H1 (cell line): ENCODE measurements around the gene CAMK2A. TPM values are rescaled to one million over a fixed set of nuclear protein-coding genes. Genes with fewer than 3 reads are reported as not detected.
A peak's percentile ranks its signal among the peaks of the same experiment; 100 is the strongest.

ENCODE experiments used
- CTCF ChIA-PET: fragments of 300-600 bp; sonication (Branson Sonifier 250); formaldehyde crosslinking; loops from one replicate; lab custom pipeline; 2021; ENCODE audit not compliant: partially characterized antibody; lab: Charles Lee
- POLR2A ChIA-PET: fragments of 300-600 bp; sonication (Branson Sonifier 250); formaldehyde crosslinking; loops from one replicate; lab custom pipeline; 2021; ENCODE audit warnings: inconsistent platforms; ENCODE audit not compliant: partially characterized antibody; lab: Charles Lee
- DNase-seq, 2 experiments: peaks; one replicate each; pipeline versions ENCODE4 v3.0.0 to v3.0.0-alpha.2; 2010 to 2022; ENCODE audit warnings: low spot score in 2 of 2, low read depth in 1 of 2, mixed read lengths in 1 of 2
- FAIRE-seq: peaks from 2 replicates; lab custom pipeline; 2011; peaks lifted over from hg19 to GRCh38; lab: Jason Lieb, UNC
- H2AFZ ChIP-seq: 2 replicates; pipeline ENCODE4 v1.8.1; 2012; ENCODE audit warnings: low read length, inconsistent platforms
- H2AK5ac ChIP-seq: 2 replicates; pipeline ENCODE4 v1.6.1; 2013; ENCODE audit warnings: low read depth, low read length
- H2BK120ac ChIP-seq: replicated peaks from 2 replicates; pipeline ENCODE3; 2013; ENCODE audit warnings: low read depth, low read length, inconsistent platforms
- H2BK12ac ChIP-seq: 2 replicates; pipeline ENCODE4 v1.6.1; 2013; ENCODE audit warnings: low read depth, low read length
- H2BK15ac ChIP-seq: 2 replicates; pipeline ENCODE4 v1.6.1; 2013; ENCODE audit warnings: low read length
- H2BK20ac ChIP-seq: 2 replicates; pipeline ENCODE4 v1.6.1; 2013; ENCODE audit warnings: low read length
- H2BK5ac ChIP-seq: 2 replicates; pipeline ENCODE4 v1.6.1; 2013; ENCODE audit warnings: low read depth, low read length
- H3K14ac ChIP-seq: 2 replicates; pipeline ENCODE4 v1.6.1; 2013; ENCODE audit warnings: inconsistent platforms; ENCODE audit not compliant: insufficient read length
- H3K18ac ChIP-seq: 2 replicates; pipeline ENCODE4 v1.6.1; 2013; ENCODE audit warnings: low read length; ENCODE audit errors: extremely low read depth
- H3K23ac ChIP-seq: 2 replicates; pipeline ENCODE4 v1.6.1; 2013; ENCODE audit warnings: inconsistent platforms; ENCODE audit not compliant: insufficient read length
- H3K23me2 ChIP-seq: 2 replicates; pipeline ENCODE4 v1.6.1; 2013; ENCODE audit warnings: low read depth, low read length
- H3K27ac ChIP-seq: 2 replicates; pipeline ENCODE4 v1.6.1; 2011; ENCODE audit warnings: low read depth, low read length, inconsistent platforms
- H3K27me3 ChIP-seq, 4 experiments: replicated peaks in 1 of 4; 1 replicate in 1 of 4; 2 replicates in 3 of 4; pipeline versions ENCODE4 v1.6.1 to v1.8.1; 2011 to 2013; ENCODE audit warnings: low read length in 3 of 4, mild to moderate bottlenecking in 3 of 4, inconsistent platforms in 2 of 4, mixed read lengths in 2 of 4, moderate library complexity in 1 of 4; ENCODE audit not compliant: control insufficient read depth in 3 of 4, insufficient read depth in 3 of 4; ENCODE audit errors: extremely low read depth in 1 of 4
- H3K36me3 ChIP-seq, 4 experiments: 2 replicates each; pipeline versions ENCODE4 v1.6.1 to v1.8.1; 2011 to 2013; ENCODE audit warnings: mild to moderate bottlenecking in 4 of 4, low read length in 3 of 4, moderate library complexity in 2 of 4, control low read depth in 1 of 4, inconsistent platforms in 1 of 4; ENCODE audit not compliant: insufficient read depth in 4 of 4, control insufficient read depth in 2 of 4
- H3K4ac ChIP-seq: replicated peaks from 2 replicates; pipeline ENCODE3; 2013; ENCODE audit warnings: low read length, low read depth, mixed read lengths, inconsistent platforms; ENCODE audit not compliant: insufficient read length
- H3K4me1 ChIP-seq, 4 experiments: replicated peaks in 1 of 4; 1 replicate in 1 of 4; 2 replicates in 3 of 4; pipeline versions ENCODE4 v1.6.1 to v1.8.1; 2011 to 2013; ENCODE audit warnings: low read length in 3 of 4, inconsistent platforms in 2 of 4, mixed read lengths in 1 of 4; ENCODE audit not compliant: insufficient read depth in 4 of 4, control insufficient read depth in 3 of 4
- H3K4me2 ChIP-seq, 2 experiments: 2 replicates each; pipeline versions ENCODE4 v1.6.1 to v1.8.1; 2011 to 2013; ENCODE audit warnings: low read depth in 2 of 2, low read length in 2 of 2, control low read depth in 1 of 2, inconsistent platforms in 1 of 2, mild to moderate bottlenecking in 1 of 2; ENCODE audit not compliant: insufficient read depth in 1 of 2
- H3K4me3 ChIP-seq, 4 experiments: fragments of 200-600, 300-600 bp in 1 of 4; sonication (generic), shearing (Covaris generic), sonication (Bioruptor Twin) in 1 of 4; 2 replicates each; pipeline versions ENCODE4 v1.5.1 to v1.8.1; 2011 to 2016; ENCODE audit warnings: low read length in 4 of 4, low read depth in 3 of 4, control low read depth in 2 of 4, inconsistent platforms in 2 of 4, mild to moderate bottlenecking in 2 of 4, mixed read lengths in 1 of 4, moderate library complexity in 1 of 4; ENCODE audit not compliant: insufficient read depth in 2 of 4; ENCODE audit errors: extremely low read depth in 1 of 4
- H3K56ac ChIP-seq: replicated peaks from 2 replicates; pipeline ENCODE3; 2013; ENCODE audit warnings: low read depth, mild to moderate bottlenecking, mixed read lengths, low read length, inconsistent platforms; ENCODE audit not compliant: insufficient read length
- H3K79me1 ChIP-seq: 2 replicates; pipeline ENCODE4 v1.6.1; 2013; ENCODE audit warnings: low read depth, low read length, control low read depth
- H3K79me2 ChIP-seq, 2 experiments: 2 replicates each; pipeline versions ENCODE4 v1.6.1 to v1.8.1; 2012 to 2013; ENCODE audit warnings: low read length in 2 of 2, mild to moderate bottlenecking in 2 of 2, inconsistent platforms in 1 of 2; ENCODE audit not compliant: insufficient read depth in 2 of 2, control insufficient read depth in 1 of 2
- H3K9ac ChIP-seq, 4 experiments: replicated peaks in 1 of 4; 1 replicate in 1 of 4; 2 replicates in 3 of 4; pipeline versions ENCODE4 v1.6.1 to v1.8.1; 2011 to 2013; ENCODE audit warnings: low read depth in 3 of 4, low read length in 3 of 4, control low read depth in 2 of 4, mild to moderate bottlenecking in 2 of 4, moderate library complexity in 2 of 4, inconsistent platforms in 1 of 4; ENCODE audit errors: extremely low read depth in 1 of 4
- H3K9me3 ChIP-seq, 2 experiments: 2 replicates each; pipeline versions ENCODE4 v1.6.1 to v1.8.1; 2012 to 2013; ENCODE audit warnings: mild to moderate bottlenecking in 2 of 2, moderate library complexity in 2 of 2, control low read depth in 1 of 2, inconsistent platforms in 1 of 2, low read depth in 1 of 2, low read length in 1 of 2, mixed read lengths in 1 of 2; ENCODE audit not compliant: insufficient read depth in 2 of 2
- H4K20me1 ChIP-seq, 2 experiments: replicated peaks in 1 of 2; 2 replicates each; pipeline versions ENCODE3 to v1.8.1; 2011 to 2013; ENCODE audit warnings: inconsistent platforms in 2 of 2, low read length in 2 of 2, mild to moderate bottlenecking in 1 of 2; ENCODE audit not compliant: insufficient read depth in 2 of 2, control insufficient read depth in 1 of 2
- H4K5ac ChIP-seq: 2 replicates; pipeline ENCODE4 v1.6.1; 2013; ENCODE audit warnings: low read length, low read depth, mixed read lengths, inconsistent platforms; ENCODE audit not compliant: insufficient read length
- H4K8ac ChIP-seq: 2 replicates; pipeline ENCODE4 v1.8.0; 2013; ENCODE audit warnings: mild to moderate bottlenecking, moderate library complexity, low read length, inconsistent platforms; ENCODE audit not compliant: insufficient read depth; ENCODE audit errors: extremely low read depth
- H4K91ac ChIP-seq: replicated peaks from 2 replicates; pipeline ENCODE3; 2013; ENCODE audit warnings: low read length, mixed read lengths, inconsistent platforms; ENCODE audit not compliant: insufficient read length
- KDM1A ChIP-seq: fragments of 200-600, 300-600 bp; sonication (generic); IDR thresholded peaks from 2 replicates; pipeline ENCODE4 v1.7.1; 2016; ENCODE audit warnings: mild to moderate bottlenecking, low read length, borderline replicate concordance
- TAF7 ChIP-seq: optimal IDR thresholded peaks from 2 replicates; pipeline ENCODE3; 2011; ENCODE audit warnings: low read depth, mild to moderate bottlenecking, inconsistent platforms, low read length, moderate library complexity, borderline replicate concordance
- WGBS, 2 experiments: shearing (Covaris generic) in 1 of 2; methylation state at CpG; one replicate each; pipeline versions ENCODE4 v1.1.6 to v1.1.7; 2013 to 2015; ENCODE audit warnings: low lambda C conversion rate in 2 of 2, mixed read lengths in 2 of 2, inconsistent platforms in 1 of 2, low coverage in 1 of 2, missing lambda C conversion rate in 1 of 2; ENCODE audit not compliant: insufficient replicate concordance in 2 of 2, insufficient coverage in 1 of 2, insufficient read length in 1 of 2; ENCODE audit errors: extremely low coverage in 1 of 2, missing lambda C conversion rate in 1 of 2; 5-methylcytosine and 5-hydroxymethylcytosine counted together
- polyA plus RNA-seq, 7 experiments: library from polyadenylated mRNA; depleted of rRNA in 3 of 7; stranded (reverse) in 5 of 7; unstranded in 2 of 7; fragments of >200 nt in 5 of 7; fragments of 200-250 nt in 2 of 7; gene quantifications; 1 replicate in 5 of 7; 2 replicates in 1 of 7; 4 replicates in 1 of 7; pipeline versions ENCODE4 v1.2.1 to v1.2.3, GENCODE V29; 2011 to 2013; ENCODE audit warnings: missing spikeins in 2 of 7, mixed read lengths in 2 of 7
- total RNA-seq: library from RNA; stranded (reverse); fragmentation: NEBNext Ultra II Directional; extraction: Animal tissue kit (Norgen Biotek cat#: 25700); gene quantifications from 2 replicates; pipeline ENCODE4 v1.2.1, GENCODE V29; 2021

Gene CAMK2A
- total and polyA plus RNA-seq, 2 of the 8 experiments (the other 6 are each of a cell fraction or from before 2014, with no cell fraction given), result 0.20 to 0.28 TPM

DNA sequence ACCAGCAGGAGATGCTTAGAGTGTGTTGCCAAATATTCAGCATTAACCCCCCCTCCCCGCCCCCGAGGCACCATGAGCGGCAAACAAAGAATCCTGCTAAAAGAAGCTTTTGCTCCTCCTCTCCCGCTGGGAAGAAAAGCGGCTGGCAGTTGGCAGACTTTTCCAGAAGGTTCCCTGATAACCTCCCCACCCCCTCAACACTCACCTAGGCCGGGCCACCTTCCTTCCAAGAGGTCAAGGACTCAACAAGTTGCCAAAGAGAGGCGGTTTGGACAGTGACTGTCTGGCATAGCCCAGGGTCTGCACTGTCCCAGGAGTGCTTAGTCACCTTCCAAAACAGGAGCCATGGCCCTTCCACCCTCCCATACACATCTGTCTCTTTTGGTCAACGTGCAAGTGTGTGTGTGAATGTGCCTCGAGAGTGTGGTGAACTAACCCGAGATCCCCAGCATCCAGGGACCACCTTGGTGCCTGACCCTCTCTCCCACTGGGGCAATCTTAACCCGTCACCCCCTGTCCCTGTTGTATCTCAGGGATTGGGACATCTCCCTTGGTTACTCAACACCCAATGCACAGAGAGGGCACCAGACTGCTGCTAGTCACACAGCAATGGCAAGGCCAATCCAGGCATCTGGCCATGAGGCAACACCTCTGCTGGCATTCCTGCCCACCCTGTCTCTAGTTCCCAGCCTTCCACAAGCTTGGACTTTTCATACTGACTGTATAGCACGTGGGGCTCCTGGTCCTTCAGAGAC is 18.9 kb downstream of the CAMK2A start:
- ChIA-PET CTCF (interaction anchor here (0.6 to 2.9 kb wide), 8 partner anchors 9 to 442 kb away, joined by 3 to 16 read pairs (median 4); no protein-coding TSS in a partner anchor), POLR2A (interaction anchor here (1.5 to 1.8 kb wide), 3 partner anchors 13 to 87 kb away, joined by 3 to 6 read pairs (median 3); partner anchors contain the start of gene TCOF1)
- no peak for FAIRE-seq
- Histone ChIP-seq H3K4ac (peak overlapping the region; percentile 47), H2BK15ac (peak overlapping the region; percentile 98), H3K4me1 (peaks cover 0 to 12% (median under 1%) of the 10 kb centered on the region in 4 experiments; a peak in 3 of 7 replicates), H3K56ac (no peak overlapping the region), H2BK12ac (peak overlapping the region; percentile 5; the same call in 1 of the 2 replicates), H3K9me3 (no peaks in the 10 kb centered on the region), H4K8ac (no peak overlapping the region), H3K79me1 (no peaks in the 10 kb centered on the region), H3K23ac (no peak overlapping the region), H4K5ac (no peak overlapping the region), H4K91ac (peak overlapping the region; percentile 61), H2BK5ac (peak overlapping the region; percentile 20; the same call in 1 of the 2 replicates), H3K36me3 (no peaks in the 10 kb centered on the region), H3K4me2 (no peak overlapping the region; a peak in 1 of 4 replicates), H3K9ac (no peak overlapping the region), H2AFZ (no peak overlapping the region; the same call in 1 of the 2 replicates), H3K4me3 (no peak overlapping the region), H3K23me2 (0 out of 2 replicates have a peak, but pooled peaks cover 2% of the 10 kb centered on the region), H4K20me1 (no peaks in the 10 kb centered on the region), H2AK5ac (peak overlapping the region; percentile 18; the same call in 1 of the 2 replicates), H3K18ac (0 out of 2 replicates have a peak overlapping the region, but pooled peaks have one; percentile 15), H3K79me2 (no peaks in the 10 kb centered on the region), H2BK120ac (peak overlapping the region; percentile 59), H3K27ac (no peak overlapping the region), H2BK20ac (no peak overlapping the region), H3K14ac (no peak overlapping the region), H3K27me3 (no peaks in the 10 kb centered on the region; a peak in 1 of 7 replicates)
- WGBS, 2 experiments, result 83% methylated on average over 9 of the region's 12 CpGs; no CpG with 5 or more reads in 1 of the 2 experiments
- TF ChIP-seq KDM1A (peak; percentile 69; the same call in 1 of the 2 replicates), TAF7 (no peak)
- no peak for DNase-seq
